H1 (cell line): ENCODE measurements around the gene BTBD8. TPM values are rescaled to one million over a fixed set of nuclear protein-coding genes. Genes with fewer than 3 reads are reported as not detected.

Experiments
- CTBP2 ChIP-seq: IDR thresholded peaks from 2 replicates; pipeline ENCODE4 v1.7.0; 2011; ENCODE audit warnings: borderline replicate concordance, mild to moderate bottlenecking, moderate library complexity, mixed read lengths, low read length; ENCODE audit not compliant: insufficient read depth, insufficient read length
- KDM1A ChIP-seq: fragments of 200-600, 300-600 bp; sonication (generic); IDR thresholded peaks from 2 replicates; pipeline ENCODE4 v1.7.1; 2016; ENCODE audit warnings: mild to moderate bottlenecking, low read length, borderline replicate concordance
- KDM4A ChIP-seq: IDR thresholded peaks from one replicate; pipeline ENCODE4 v1.7.1; 2012; ENCODE audit warnings: low read depth, mild to moderate bottlenecking, moderate library complexity, low read length, inconsistent platforms; ENCODE audit not compliant: severe bottlenecking
- KDM5A ChIP-seq: fragments of 200-600 bp; IDR thresholded peaks from 2 replicates; pipeline ENCODE4 v1.7.1; 2012; ENCODE audit warnings: mild to moderate bottlenecking, low read length, inconsistent platforms, mixed read lengths
- RAD21 ChIP-seq, 2 experiments: IDR thresholded peaks in 1 of 2; conservative IDR thresholded peaks in 1 of 2; 2 replicates each; pipeline ENCODE4 v1.6.1; 2011; ENCODE audit warnings: low read depth in 2 of 2, low read length in 2 of 2, improper control_type of control experiment in 1 of 2, inconsistent platforms in 1 of 2, mild to moderate bottlenecking in 1 of 2, moderate library complexity in 1 of 2
- polyA plus RNA-seq, 7 experiments: library from polyadenylated mRNA; depleted of rRNA in 3 of 7; stranded (reverse) in 5 of 7; unstranded in 2 of 7; fragments of >200 nt in 5 of 7; fragments of 200-250 nt in 2 of 7; gene quantifications; 1 replicate in 5 of 7; 2 replicates in 1 of 7; 4 replicates in 1 of 7; pipeline versions ENCODE4 v1.2.1 to v1.2.3, GENCODE V29; 2011 to 2013; ENCODE audit warnings: missing spikeins in 2 of 7, mixed read lengths in 2 of 7
- total RNA-seq: library from RNA; stranded (reverse); fragmentation: NEBNext Ultra II Directional; extraction: Animal tissue kit (Norgen Biotek cat#: 25700); gene quantifications from 2 replicates; pipeline ENCODE4 v1.2.1, GENCODE V29; 2021
- TF ChIP-seq, protein P1 (sequence below): IDR thresholded peaks from 2 replicates; pipeline ENCODE4 v1.6.1; 2012; ENCODE audit warnings: inconsistent platforms

BTBD8 gene
- total and polyA plus RNA-seq, 2 of the 8 experiments (the other 6 are each of a cell fraction or from before 2014, with no cell fraction given) = 0.44 to 2.5 TPM

GRCh38 chr1:92079441-92079840 lies 704 bp upstream of the BTBD8 start (continued):
- no peak for TF ChIP-seq KDM5A
- TF ChIP-seq, protein P1, sequence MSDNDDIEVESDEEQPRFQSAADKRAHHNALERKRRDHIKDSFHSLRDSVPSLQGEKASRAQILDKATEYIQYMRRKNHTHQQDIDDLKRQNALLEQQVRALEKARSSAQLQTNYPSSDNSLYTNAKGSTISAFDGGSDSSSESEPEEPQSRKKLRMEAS = no peak
- TF ChIP-seq RAD21 (IDR thresholded peaks at IDR 0.05 in 1 of 2, conservative IDR thresholded peaks at IDR 0.05 in 1 of 2; ENCODE audit: low read depth in 2 of 2, low read length in 2 of 2) = no peak
- TF ChIP-seq KDM1A = no peak
- no peak for TF ChIP-seq CTBP2
- no peak for TF ChIP-seq KDM4A
